Fibroblast of mammary gland (primary cell): Measurements from ENCODE around the gene MYO10.

Source experiments
- DNase-seq: peaks from one replicate; pipeline ENCODE4 v3.0.0-alpha.2; 2010; ENCODE audit warnings: low read depth
- H3K4me3 ChIP-seq: 2 replicates; pipeline ENCODE4 v1.5.1; 2011; ENCODE audit warnings: low read depth, mild to moderate bottlenecking, low read length, moderate library complexity; ENCODE audit not compliant: control insufficient read depth
- TF ChIP-seq, protein P1 (sequence below): conservative IDR thresholded peaks from 2 replicates; pipeline ENCODE4 v1.5.1; 2011; ENCODE audit warnings: low read depth, low read length, inconsistent platforms; ENCODE audit not compliant: control insufficient read depth, insufficient read depth

The MYO10 gene

DNA sequence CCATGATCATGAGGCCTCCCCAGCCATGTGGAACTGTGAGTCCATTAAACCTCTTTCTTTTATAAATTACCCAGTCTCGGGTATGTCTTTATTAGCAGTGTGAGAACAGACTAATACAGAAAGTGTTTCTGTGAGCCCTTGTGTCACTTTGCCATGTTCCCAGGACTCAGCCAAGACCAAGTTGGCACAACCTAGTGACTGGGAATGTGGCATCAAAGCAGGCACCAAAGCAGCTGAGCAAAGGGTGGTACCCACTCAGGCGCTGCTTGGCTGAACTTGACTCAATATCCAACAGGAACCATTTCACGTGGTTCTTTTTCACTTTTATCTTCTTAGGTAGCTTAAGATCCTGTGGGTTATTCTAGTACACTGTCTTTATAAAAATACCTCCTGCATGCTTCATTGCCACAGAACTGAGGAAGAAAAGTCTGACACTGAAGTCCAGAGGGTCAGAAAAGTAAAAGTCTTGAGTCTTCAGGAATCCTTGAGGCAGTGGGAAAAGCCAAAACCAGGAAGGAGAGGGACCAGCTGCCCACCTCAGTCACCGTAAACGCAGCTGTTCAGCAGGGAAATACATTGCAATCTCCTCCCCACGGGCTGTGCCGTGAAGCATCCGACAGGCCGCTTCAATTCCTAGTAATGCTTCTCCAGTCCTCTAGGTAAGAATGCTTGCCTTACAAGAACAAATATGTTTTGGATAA is 228.8 kb downstream of the MYO10 start:
- no peak overlapping the region for H3K4me3 ChIP-seq
- TF ChIP-seq, protein P1, sequence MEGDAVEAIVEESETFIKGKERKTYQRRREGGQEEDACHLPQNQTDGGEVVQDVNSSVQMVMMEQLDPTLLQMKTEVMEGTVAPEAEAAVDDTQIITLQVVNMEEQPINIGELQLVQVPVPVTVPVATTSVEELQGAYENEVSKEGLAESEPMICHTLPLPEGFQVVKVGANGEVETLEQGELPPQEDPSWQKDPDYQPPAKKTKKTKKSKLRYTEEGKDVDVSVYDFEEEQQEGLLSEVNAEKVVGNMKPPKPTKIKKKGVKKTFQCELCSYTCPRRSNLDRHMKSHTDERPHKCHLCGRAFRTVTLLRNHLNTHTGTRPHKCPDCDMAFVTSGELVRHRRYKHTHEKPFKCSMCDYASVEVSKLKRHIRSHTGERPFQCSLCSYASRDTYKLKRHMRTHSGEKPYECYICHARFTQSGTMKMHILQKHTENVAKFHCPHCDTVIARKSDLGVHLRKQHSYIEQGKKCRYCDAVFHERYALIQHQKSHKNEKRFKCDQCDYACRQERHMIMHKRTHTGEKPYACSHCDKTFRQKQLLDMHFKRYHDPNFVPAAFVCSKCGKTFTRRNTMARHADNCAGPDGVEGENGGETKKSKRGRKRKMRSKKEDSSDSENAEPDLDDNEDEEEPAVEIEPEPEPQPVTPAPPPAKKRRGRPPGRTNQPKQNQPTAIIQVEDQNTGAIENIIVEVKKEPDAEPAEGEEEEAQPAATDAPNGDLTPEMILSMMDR = no peak
- no peak for DNase-seq

DNA sequence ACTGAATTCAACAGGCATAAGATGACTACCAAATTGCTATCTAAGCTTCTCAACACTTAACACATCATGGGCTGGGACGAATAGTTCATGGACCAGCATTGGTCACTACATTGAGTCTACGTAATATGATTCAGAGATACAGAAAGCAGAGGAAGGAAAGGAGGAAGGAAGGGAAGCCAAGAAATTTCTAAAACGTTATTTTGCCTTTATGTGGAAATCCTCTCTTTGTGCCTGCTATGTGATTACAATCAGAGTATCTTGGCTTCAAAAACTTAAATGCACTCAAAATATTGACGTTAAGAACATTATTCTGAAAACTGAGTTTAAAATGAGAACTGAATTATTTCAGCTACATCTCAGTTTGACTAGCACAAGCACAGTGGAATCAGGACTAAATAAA is 231.1 kb downstream of the MYO10 start:
- H3K4me3 ChIP-seq = no peak overlapping the region
- TF ChIP-seq, protein P1 = no peak
- no peak for DNase-seq

DNA sequence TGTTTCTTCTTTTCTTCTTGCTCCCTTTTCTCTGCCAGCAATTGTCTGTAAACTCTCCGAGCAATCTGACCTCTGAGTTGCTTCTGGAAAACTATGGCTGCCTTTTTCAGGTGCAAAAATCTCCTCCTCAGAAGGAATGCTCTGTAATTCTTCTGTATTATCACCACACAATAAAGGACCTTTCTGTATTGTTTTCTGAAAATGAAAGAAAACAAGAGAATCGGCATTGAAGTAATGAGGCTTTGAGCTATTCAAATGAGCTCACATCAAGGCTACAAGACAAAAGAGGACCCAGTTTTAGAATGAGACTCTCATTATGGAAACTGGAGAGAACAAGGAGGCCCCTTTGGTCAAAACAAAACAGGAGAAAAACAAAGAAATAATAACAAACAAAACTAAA is 233.1 kb downstream of the MYO10 start:
- TF ChIP-seq, protein P1 = no peak
- no peak for DNase-seq
- H3K4me3 ChIP-seq = no peak overlapping the region

DNA sequence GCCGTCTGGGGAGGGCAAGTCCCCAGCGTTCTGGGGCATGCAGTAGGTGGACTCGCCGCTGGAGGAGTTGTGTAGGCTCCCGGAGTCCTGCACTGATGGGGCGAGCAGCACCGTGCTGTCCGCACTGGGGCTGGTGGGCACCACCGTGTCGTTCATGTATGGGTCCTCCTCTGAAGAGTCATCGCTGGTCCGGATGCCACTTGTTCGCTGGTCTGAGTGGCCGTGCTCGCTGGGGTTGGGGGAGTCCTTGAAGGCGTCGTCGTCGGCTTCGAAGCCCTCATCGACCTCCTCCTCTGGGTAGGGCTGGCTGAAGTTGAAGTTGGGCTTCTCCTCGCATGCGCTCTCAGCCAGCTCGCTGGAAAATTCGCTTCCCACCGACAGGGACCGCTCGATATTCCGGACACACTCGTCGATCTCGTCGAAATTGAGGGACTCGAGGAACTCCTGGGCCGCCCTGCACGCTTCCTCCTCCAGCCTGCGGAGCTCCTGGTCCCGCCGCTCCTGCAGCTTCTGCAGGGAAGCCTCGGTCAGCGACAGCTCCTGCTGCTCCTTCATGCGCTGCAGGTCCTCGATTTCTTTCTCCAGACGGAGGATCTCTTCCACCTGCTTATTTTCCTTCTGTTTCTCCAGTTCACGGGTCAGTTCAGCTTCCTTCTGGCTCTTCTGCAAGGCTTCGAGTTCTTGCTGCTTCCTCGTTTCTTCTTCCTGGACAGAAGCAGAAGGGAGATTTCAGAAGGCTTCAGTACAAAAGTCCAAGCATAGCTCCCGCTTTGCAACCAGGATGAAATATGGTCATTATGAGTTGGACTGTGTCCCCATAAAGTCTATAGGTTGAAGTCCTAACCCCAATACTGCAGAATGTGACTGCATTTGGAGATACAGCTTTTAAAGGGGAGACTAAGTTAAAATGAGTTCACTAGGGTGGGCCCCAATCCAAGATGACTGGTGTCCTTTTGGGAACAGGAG is 234.7 kb downstream of the MYO10 start:
- no peak for DNase-seq
- TF ChIP-seq, protein P1 = no peak
- H3K4me3 ChIP-seq = no peak overlapping the region

DNA sequence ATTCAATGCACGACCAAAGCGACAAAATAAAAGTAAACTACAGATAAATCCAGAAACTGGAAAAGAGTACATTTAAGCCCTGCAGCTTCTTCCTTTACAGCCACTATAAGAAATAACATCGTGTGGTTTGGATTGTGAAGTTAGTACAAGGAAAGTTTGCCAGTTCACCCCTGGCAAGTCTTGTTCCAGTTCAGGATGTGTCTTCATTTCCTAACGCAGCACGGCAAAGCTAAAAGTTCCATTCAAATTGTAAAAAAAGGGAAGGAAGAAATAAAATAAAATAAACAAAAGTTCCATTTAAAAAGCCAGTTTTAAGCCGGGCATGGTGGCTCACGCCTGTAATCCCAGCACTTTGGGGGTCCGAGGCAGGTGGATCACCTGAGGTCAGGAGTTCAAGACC is 236.0 kb downstream of the MYO10 start:
- H3K4me3 ChIP-seq = no peak overlapping the region
- TF ChIP-seq, protein P1 = no peak
- no peak for DNase-seq

DNA sequence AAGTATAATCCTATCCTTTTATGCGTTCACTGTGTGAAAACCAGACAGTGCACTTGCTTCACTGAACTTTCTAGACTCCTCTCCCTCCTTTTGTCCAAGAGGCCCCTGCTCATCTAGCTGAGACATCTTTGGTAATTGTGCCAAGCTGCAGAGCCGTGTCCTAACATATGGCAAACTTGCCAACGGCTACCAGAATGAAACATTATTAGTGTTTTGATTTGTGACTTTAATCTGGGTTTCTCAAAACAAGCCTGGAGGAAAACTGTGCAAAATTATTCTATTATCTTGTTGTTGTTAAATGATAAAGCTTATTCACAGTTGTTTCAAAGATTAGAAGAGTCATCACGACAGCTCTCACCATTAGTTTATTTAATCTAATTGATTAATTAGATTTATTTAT is 240.3 kb downstream of the MYO10 start:
- TF ChIP-seq, protein P1 = no peak
- no peak for DNase-seq
- H3K4me3 ChIP-seq = no peak overlapping the region
